Chondrocyte (in vitro differentiated cells): ENCODE measurements around the gene SLC9A3. TPM values are rescaled to one million over a fixed set of nuclear protein-coding genes. Genes with fewer than 3 reads are reported as not detected.

Experiments used
- DNase-seq: peaks from one replicate; pipeline ENCODE4 v3.0.0; 2021; ENCODE audit warnings: mixed read lengths, low spot score
- H3K27ac Mint-ChIP-seq: one replicate; pipeline ENCODE4 v1.8.0; 2021; ENCODE audit warnings: mild to moderate bottlenecking, moderate library complexity, mixed read lengths; ENCODE audit not compliant: unreplicated experiment
- H3K27me3 Mint-ChIP-seq: 2 replicates; pipeline ENCODE4 v1.8.0; 2021; ENCODE audit warnings: low read depth, mixed read lengths
- H3K36me3 Mint-ChIP-seq: 2 replicates; pipeline ENCODE4 v1.8.0; 2021; ENCODE audit warnings: low read depth, mixed read lengths
- H3K4me1 Mint-ChIP-seq: 2 replicates; pipeline ENCODE4 v1.8.0; 2021; ENCODE audit warnings: low read depth, mild to moderate bottlenecking, mixed read lengths
- H3K4me3 Mint-ChIP-seq: one replicate; pipeline ENCODE4 v1.8.0; 2021; ENCODE audit warnings: mild to moderate bottlenecking, moderate library complexity, mixed read lengths; ENCODE audit not compliant: unreplicated experiment
- H3K9me3 Mint-ChIP-seq: 2 replicates; pipeline ENCODE4 v1.8.0; 2021; ENCODE audit warnings: low read depth, mixed read lengths
- total RNA-seq: library from RNA; stranded (reverse); gene quantifications from 3 replicates; pipeline ENCODE4 v1.2.1, GENCODE V29; 2021
- TF ChIP-seq, protein P1 (sequence below): fragments of 200-600 bp; sonication (generic); IDR thresholded peaks from 2 replicates; pipeline ENCODE4 v1.5.0; 2021; ENCODE audit warnings: antibody characterized with exemption, mild to moderate bottlenecking, moderate library complexity

SLC9A3 gene
- total RNA-seq, 1 donor from 2014 or later, result 0.95 TPM

DNA sequence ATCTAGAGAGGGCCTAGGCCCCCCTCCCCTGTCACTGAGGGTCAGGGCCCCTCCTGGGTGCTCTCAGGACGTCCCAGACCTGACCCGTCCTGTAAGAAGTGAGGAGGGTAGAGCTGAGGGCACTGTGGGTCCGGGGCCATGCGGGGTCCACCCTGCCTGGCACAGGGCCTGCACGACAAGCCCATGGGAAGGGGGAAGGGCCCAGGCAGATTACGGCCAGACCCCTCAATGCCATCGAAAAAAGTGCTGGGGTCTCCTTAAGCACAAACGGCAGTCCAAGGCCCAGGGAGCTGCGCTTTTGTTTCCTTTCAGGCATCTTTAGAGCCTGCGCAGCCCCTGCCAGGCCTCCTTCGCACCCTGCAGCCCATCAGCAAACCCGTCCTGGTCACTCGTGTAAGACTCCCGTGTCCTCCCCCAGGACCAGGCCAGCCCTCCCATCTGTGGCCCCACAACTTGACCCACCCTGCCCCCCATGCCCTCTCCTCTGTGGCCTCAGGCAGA is 85.7 kb downstream of the SLC9A3 start:
- Mint-ChIP-seq H3K27me3 (no peaks in the 10 kb centered on the region), H3K27ac (no peak overlapping the region), H3K9me3 (no peaks in the 10 kb centered on the region), H3K4me3 (no peak overlapping the region), H3K4me1 (peaks cover 16% of the 10 kb centered on the region), H3K36me3 (no peaks in the 10 kb centered on the region)
- TF ChIP-seq, protein P1, sequence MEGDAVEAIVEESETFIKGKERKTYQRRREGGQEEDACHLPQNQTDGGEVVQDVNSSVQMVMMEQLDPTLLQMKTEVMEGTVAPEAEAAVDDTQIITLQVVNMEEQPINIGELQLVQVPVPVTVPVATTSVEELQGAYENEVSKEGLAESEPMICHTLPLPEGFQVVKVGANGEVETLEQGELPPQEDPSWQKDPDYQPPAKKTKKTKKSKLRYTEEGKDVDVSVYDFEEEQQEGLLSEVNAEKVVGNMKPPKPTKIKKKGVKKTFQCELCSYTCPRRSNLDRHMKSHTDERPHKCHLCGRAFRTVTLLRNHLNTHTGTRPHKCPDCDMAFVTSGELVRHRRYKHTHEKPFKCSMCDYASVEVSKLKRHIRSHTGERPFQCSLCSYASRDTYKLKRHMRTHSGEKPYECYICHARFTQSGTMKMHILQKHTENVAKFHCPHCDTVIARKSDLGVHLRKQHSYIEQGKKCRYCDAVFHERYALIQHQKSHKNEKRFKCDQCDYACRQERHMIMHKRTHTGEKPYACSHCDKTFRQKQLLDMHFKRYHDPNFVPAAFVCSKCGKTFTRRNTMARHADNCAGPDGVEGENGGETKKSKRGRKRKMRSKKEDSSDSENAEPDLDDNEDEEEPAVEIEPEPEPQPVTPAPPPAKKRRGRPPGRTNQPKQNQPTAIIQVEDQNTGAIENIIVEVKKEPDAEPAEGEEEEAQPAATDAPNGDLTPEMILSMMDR, result no peak
- DNase-seq, result no peak

DNA sequence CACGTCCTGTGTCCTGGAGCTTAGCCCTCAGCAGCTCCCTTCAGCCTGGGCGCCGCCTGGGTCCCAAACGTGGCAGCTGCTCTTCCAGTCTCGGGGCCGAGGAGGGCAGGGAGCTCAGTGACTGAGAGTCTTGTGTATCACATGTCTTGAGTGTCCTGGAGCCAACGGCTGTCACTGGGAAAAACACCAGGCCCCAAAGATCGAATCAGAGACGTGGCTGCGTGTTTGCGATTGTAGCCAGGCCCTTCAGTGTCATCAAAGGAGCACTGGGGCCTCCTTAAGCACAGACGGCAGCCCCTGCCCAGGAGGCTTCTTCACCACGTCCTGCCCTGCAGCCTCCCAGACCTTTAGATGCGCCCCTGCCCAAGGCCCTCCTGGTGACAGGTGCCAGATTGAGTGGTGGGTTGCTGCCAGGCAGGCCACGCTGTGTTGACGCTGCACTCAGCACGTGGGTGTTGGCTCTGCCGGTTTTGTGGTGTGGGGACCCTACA is 86.9 kb downstream of the SLC9A3 start:
- DNase-seq, result peak; percentile 71
- Mint-ChIP-seq H3K9me3 (no peaks in the 10 kb centered on the region), H3K4me3 (no peak overlapping the region), H3K36me3 (peaks cover 2% of the 10 kb centered on the region), H3K27me3 (no peaks in the 10 kb centered on the region), H3K4me1 (peaks cover 11% of the 10 kb centered on the region), H3K27ac (no peak overlapping the region)
- TF ChIP-seq, protein P1, result no peak

DNA sequence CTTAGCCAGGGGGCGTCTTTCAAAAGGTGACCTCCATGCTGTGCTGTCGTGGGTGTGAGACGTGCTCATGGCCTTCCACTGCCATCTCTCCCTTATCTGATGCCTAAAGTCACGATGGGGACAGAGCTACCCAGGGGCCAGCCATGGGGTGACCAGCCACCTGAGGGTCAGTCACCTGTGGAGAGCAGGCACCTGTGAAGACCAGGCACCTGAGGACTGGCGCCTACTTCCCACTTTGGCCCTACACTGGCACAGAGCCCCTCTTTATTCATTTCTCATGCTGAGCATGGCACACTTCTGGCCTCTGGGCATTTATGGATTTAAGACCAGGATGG is 87.6 kb downstream of the SLC9A3 start:
- TF ChIP-seq, protein P1, result no peak
- Mint-ChIP-seq H3K27me3 (no peaks in the 10 kb centered on the region), H3K9me3 (no peaks in the 10 kb centered on the region), H3K4me3 (no peak overlapping the region), H3K36me3 (peaks cover 3% of the 10 kb centered on the region), H3K27ac (no peak overlapping the region), H3K4me1 (peaks cover 5% of the 10 kb centered on the region)
- no peak for DNase-seq

DNA sequence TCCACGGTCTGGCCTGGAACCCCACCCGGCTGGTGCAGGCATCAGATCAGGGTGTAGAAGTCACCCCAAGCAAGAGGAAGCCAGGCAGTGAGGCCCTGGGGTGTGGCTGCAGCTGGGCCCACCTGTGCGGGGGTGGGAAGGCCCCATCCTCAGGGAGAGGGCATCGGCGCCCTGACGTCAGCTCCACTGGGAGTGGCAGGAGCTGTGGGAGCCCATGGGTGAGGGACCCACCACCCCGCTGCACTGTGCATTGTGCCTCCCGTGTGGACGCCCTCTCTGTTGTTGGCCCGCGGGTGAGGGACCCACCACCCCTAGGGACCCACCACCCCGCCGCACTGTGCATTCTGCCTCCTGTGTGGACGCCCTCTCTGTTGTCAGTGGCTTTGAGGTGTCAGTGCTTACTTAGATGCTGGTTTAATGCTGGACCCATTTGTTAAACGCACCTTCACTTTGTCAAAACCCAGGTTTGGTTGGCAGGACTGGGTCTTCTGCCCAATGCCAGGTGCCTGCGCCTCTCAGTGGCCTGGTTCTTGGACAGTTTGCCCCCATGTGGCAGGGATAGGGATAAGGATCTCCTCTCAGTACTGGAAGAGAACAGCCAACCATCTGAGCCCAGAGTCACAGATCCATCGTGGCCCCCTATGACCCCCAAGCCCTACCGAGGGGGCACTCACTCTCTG is 88.1 kb downstream of the SLC9A3 start:
- H3K9me3 Mint-ChIP-seq, result no peaks in the 10 kb centered on the region
- TF ChIP-seq, protein P1, result peak; percentile 76
- no peak overlapping the region for H3K4me3 Mint-ChIP-seq
- no peak for DNase-seq
- peaks cover 6% of the 10 kb centered on the region for H3K4me1 Mint-ChIP-seq
- no peak overlapping the region for H3K27ac Mint-ChIP-seq
- H3K36me3 Mint-ChIP-seq, result peaks cover 4% of the 10 kb centered on the region
- no peaks in the 10 kb centered on the region for H3K27me3 Mint-ChIP-seq

DNA sequence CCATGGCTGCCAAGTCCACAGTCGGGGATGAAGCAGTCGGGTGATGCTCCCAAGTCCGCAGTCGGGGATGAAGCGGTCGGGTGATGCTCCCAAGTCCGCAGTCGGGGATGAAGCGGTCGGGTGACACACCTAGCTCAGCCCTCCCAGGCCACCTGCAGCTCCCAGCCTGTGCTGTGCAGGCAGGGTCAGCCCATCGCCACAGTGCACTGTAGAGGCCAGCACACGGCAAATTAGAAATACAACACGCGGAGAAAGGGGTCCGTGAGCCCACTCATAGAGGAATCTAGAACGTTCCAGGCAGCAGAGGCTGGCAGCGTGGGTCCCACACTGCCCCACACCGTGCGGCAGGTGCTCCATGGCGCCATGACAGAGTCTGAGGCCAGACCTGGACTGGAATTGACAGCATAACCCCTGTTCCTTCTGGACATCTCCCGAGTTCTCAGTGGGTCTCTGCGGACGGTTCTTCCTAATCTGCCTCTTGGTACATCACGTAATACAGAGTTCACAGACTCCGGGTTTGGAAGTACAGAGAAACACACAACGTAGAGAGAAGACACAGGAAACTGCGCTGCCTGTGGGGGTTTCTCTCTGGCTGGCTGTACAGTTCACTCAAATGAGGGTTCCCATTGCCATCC is 89.0 kb downstream of the SLC9A3 start:
- Mint-ChIP-seq H3K4me1 (peaks cover 7% of the 10 kb centered on the region), H3K4me3 (no peak overlapping the region), H3K27ac (no peak overlapping the region), H3K9me3 (no peaks in the 10 kb centered on the region), H3K27me3 (no peaks in the 10 kb centered on the region), H3K36me3 (peaks cover 4% of the 10 kb centered on the region)
- DNase-seq, result no peak
- TF ChIP-seq, protein P1, result no peak
